KBM-7 (cell line): Measurements from ENCODE around the gene GPC5.
"Not testable (repeated sequence)": the region's sequence is repeated elsewhere in the genome, so short reads cannot be mapped to it uniquely, and the experiment has no call there.

Experiments
- DNase-seq: peaks from one replicate; pipeline ENCODE4 v3.0.0-alpha.2; 2015
- in situ Hi-C: fragments of 300-500 bp; cut with MboI; formaldehyde crosslinking; loops from 2 replicates; pipeline ENCODE4 v1.14.3; 2020; ENCODE audit warnings: low sequenced_read_pairs, low pct_unique_long_range_greater_than_20kb, mixed read lengths

GPC5 gene

DNA sequence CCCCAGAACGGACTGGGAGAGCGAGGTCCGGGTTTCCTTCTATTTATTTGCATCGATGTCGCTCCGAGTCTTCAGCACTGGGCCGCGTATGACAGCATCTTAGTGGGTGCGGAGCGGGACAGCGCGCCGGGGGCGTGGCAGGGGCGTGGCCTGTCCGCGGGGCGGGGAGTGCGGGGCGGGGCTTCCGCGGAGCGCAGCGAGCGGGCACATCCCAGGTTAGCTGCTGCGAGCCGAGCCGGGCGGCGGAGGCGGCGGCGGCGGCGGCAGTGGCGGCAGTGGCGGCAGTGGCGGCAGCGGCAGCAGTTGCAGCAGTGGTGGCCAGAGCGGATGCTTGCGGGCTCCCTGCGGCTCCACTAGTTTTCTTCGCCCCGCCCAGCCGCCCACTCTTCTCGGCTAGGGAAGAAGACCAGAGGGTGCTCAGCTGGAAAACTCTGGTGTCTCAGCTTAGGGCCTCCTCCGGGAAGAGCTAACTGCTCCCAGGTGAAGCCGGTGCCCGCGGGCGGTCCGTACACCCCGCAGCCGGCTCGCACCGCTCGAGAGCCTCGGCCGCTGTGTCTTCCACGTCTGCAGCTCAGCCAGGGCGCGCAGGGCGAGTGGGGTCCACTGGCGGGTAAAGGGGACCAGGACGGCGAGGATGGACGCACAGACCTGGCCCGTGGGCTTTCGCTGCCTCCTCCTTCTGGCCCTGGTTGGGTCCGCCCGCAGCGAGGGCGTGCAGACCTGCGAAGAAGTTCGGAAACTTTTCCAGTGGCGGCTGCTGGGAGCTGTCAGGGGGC lies at the start of gene GPC5:
GPC5 (plus strand) TSS at position 209 of the 776 bp plus-strand sequence.
- in situ Hi-C loops = no loop called here
- DNase-seq = peak; percentile 69

DNA sequence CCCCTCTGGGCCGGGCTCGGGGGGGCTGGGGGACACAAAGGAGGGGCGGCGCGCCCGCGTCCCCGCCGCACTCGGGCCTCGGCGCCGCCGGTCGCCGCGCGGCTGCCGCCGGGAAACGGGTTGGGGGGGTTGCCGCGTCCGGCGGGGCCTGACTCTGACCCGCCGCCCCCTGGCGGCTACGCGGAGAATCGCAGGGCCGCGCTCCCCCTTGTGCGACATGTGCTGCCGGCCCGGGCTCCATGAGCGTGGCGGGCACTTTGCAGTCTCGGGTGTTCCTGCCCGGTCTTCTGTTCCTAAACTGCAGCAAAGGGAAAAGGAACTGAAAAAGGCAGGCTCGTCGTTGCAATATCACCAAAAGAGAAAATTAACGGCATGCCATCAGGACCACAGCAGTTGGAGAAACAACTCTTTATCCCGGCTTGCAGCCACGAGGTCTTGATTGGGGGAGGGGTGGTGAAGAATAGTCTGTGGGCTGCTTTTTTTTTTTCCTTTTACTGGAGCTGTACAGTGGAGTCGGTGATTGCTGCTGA lies 49.5 kb upstream of the GPC5 start:
- in situ Hi-C loops = no loop called here
- peak; percentile 92 for DNase-seq

DNA sequence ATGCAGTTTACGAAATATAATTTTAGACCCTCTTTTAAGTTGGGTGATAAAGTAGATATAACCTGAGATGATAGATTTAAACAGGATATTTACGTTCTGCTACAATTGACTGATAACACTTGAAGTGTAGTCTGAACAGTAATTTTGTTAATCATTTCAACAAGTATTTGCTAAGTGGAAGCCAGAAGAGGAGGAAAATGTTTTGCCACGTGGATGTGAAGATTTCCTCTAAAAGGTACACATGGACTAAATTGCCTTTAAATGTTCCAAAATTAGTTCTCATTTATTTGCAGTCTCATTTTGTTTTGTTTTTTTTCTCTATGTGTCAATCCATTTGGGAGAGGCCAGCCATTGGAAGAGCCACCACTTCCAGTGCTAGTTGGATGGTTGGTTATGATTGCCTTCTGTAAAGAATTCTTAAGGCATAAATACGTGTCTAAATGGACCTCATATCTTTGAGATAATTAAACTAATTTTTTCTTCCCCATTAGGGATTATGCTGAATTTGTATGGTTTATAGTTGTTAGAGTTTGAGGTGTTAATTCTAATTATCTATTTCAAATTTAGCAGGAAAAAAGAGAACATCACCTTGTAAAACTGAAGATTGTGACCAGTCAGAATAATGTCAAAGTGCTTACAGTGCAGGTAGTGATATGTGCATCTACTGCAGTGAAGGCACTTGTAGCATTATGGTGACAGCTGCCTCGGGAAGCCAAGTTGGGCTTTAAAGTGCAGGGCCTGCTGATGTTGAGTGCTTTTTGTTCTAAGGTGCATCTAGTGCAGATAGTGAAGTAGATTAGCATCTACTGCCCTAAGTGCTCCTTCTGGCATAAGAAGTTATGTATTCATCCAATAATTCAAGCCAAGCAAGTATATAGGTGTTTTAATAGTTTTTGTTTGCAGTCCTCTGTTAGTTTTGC lies 48.2 kb upstream of the GPC5 start:
- no peak for DNase-seq
- in situ Hi-C loops = no loop called here

DNA sequence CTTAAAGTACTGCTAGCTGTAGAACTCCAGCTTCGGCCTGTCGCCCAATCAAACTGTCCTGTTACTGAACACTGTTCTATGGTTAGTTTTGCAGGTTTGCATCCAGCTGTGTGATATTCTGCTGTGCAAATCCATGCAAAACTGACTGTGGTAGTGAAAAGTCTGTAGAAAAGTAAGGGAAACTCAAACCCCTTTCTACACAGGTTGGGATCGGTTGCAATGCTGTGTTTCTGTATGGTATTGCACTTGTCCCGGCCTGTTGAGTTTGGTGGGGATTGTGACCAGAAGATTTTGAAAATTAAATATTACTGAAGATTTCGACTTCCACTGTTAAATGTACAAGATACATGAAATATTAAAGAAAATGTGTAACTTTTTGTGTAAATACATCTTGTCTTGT lies 47.3 kb upstream of the GPC5 start:
- DNase-seq = no peak
- in situ Hi-C loops = no loop called here

DNA sequence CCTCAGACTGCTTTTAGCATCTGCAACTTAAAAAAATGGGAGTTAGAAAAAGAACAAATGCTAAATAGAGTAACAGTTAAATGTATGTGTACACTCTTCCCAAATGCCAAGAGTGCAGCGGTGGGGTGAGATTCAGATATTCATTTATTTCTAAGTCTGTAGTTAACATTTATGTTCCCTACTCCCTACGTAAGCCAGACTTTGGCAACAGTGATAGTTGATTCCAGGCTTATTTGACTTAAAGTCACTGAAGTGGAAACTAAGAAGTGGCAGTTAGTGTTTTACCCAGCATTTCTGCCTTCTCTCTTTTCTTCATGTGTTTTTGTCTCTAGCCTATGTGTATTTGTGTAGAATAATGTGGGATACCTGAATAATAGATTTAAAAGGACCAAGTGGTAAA lies 46.4 kb upstream of the GPC5 start:
- in situ Hi-C loops = no loop called here
- no peak for DNase-seq

DNA sequence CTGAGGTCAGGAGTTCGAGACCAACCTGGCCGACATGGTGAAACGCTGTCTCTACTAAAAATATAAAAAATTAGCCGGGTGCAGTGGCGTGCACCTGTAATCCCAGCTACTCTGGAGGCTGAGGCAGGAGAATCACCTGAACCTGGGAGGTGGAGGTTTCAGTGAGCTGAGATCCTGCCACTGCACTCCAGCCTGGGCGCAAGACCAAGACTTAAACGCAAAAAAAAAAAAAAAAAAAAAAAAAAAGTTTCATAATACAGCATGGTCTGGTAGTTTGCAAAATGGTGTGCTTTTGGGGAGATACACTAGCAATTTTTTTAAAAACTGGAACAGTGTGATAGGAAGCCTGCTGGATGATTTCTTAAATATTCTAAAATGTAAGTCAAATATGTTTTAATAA lies 45.5 kb upstream of the GPC5 start:
- DNase-seq, in situ Hi-C loops: not testable (repeated sequence)

DNA sequence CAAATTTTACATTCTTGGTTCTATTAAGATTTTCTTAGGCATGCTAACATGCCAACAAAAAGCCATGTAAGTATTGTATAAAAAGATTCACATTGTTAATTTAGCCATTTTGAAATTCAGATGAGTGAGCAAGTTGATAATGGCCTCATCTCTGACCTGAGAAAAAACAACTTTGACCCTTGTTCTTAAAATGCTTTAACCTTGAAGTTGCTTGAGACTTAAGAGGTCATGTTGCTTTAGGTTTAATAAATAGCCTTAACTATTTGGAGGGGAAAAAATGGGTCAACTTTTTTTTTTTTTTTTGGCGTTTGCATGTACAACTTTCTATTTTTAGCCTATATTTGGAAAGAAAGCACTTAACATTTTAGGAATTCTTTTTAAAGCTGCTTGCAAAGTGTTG lies 44.9 kb upstream of the GPC5 start:
- in situ Hi-C loops = no loop called here

DNA sequence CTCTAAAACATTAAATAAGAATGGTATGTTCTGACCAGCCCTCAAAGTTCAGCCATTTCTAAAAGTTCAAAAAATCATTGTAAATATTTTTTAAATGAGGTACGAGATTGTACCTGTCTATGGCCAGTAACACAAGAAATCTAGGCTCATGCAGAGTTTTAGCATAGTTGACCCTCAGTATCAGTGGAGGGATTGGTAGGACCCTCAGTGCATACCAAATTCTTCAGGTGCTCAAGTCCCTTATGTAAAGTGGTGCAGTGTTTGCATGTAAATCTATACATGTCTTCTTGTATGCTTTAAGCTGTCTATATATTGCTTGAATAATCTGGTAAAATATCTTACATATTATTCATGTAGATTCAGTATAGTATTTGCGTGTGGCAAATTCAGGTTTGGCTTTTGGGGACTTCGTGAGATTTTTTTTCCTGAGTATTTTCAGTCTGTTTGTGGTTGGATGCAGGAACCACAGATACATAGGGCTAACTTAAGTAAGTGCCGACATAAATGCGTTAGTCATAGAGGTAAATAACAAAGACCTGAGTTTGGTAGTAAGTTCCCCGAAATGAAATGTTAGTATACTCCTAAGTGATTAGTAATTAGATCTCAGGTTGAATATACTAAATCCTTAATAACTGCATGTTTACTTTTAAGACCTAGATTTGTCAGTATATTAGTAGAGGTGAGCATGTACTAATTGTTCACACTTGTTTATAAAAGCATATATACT lies 43.2 kb upstream of the GPC5 start:
- in situ Hi-C loops = no loop called here
- DNase-seq = no peak

More for the DNA sequence above, 44.9 kb upstream of the GPC5 start:
- no peak for DNase-seq

DNA sequence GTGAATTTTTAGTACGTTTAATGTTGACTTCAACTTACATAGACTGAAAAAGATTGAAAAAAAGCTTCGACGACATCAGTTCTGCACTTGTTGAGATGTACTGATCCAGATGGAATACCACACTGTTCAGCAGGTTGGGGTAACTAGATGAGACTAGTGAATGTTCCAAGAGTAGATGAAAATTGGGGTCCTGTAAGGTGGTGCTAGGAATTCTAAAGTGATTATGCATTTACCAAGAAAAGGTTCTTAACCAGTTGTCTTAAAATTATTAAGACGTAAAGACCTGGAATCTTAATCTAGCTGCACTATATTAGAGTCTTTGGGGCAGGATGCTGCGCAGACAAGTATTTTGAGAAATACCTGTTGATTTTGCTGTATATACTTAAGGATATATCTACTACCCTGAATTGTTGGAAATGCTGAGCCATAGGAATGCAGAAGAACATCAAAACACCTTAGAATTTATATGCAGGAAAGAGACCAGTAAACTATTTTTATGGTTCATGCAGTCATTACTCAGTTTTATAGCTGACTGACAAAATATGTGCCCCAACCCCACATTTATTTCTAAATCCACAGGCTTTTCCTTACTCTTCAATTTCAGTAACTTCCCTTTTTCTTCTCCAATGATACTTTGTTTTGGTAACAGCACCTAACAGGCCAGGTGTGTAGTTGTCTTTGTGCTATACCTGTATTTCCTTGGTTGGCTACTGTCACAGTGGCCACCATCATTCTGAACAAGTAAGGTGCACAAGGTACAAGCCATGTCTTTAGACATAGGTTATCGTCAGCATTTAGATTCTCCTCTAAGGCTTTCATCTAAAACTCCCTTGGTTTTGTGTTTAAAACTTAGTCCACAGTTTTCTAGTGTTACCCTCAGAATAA lies 42.4 kb upstream of the GPC5 start:
- peak; percentile 36 for DNase-seq
- in situ Hi-C loops = no loop called here

DNA sequence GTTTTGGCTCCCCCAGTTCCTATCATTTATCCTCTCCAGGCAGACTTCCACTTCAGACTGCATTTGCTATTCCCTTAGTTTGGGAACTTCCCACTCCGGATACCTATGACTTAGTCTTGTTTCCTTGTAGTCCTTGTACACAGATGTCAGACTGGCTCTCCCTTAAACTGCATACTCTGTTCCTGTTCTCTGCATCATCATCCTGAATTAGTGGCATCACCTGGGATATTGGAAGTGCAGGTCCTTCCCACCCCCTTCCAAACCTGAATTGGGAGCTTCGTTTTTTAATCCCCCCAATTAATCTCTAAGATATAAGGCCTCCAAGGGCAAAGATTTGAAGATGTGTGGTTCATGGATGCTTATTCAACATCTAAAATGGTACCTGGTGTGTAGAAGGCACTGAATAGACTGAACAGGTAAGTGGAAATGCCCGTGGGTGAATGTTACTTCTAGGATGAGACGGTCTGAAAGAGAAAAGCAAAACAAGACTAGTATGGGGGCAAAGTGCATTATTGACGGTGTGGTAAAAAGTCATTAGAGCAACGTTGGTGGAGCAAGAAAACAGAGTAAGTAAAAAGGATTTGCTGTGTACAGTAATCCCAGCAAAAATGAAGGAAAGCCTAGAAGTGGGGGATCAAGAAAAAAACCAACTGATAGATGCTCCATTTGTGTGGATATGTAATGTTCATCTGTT lies 41.4 kb upstream of the GPC5 start:
- in situ Hi-C loops = no loop called here
- DNase-seq = peak; percentile 38

DNA sequence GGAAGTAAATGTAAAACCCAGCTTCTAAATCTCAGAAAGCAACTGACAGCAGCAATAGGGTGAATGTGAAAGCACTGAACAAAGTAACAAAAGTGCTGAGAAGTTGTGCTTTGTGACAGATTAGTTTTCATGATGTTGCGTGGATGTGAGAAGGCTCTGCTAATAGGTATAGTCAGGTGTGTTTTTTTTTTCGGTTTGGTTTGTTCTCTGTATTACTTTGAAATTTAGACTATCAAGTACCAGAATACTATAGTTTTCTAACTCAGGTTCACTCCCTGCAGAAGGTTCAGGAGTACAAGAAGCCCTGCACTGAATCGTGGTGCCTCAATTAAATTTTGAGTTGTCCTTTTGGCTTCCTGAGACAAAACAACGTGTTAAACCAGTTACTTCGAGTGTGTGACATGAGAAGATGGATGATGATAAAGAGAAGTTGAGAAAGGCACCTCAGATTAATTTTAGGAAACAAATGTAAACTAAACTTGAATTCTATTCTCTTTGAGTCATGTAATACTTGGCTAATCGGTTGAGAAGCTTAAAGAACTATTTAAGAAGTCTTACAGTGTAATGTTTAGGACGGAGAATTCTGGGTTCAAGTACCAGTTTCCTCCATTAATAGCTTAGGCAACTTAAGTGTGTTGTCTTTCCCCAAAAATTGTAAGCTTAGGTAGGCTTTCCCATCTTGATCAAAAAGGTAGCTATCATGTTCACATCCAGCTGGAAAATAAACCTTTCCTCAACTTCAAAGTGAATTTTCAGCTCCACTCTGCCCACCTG lies 40.6 kb upstream of the GPC5 start:
- in situ Hi-C loops = no loop called here
- peak; percentile 41 for DNase-seq

DNA sequence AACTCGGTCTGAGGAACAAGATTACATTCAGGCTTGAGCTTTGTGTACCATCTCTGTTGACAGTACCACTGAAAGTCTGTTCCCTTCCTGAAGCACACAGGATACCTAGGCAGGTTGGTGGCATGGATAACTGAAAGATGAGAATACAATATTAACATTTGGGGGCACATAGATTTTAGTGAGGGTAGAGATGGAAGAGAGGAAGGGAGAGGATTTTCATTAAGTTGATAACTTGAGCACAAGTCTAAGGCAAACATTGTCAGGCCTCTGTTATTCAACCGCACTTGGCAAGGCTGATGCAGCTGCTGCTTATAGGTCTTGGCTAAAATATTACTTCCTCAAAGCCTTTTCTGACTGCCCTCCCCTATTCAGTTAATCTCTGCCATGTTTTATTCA lies 40.0 kb upstream of the GPC5 start:
- peak; percentile 51 for DNase-seq
- in situ Hi-C loops = no loop called here

DNA sequence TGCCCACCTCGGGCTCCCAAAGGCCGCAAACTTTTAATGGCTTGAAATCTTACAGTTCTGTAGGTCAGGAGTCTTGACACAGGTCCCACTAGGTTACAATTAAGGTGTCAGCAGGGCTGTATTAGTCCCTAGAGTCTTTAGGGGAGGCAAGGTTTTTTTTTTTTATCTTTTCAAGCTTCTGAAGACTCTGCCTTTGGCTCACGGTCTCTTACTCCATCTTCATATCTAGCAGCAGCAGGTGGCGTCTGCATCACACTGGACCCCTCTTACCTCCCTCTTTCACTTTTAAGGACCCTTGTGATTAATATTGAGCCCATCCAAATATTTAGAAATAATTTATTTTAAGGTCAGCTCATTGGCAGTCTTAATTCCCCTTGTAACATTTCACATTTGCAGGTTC lies 39.3 kb upstream of the GPC5 start:
- DNase-seq = no peak
- in situ Hi-C loops = no loop called here

DNA sequence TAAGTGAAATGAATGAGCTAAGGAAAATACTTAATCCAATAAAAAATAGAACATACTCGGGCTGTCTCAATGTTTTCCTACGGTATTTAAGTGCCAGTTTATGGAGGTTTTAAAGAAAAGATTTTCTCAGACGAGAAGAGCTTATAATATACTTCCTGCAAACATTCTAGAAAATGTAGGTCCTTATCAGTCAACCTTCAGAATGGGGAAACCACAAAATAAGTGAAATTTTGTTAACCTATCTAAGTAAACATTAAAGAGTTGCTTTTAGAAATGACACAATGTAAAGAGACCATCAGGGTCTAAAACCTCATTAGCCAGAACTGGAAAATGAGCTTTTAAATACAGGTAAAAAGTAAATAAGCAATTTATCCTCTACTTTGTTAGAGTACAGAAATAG lies 38.8 kb upstream of the GPC5 start:
- DNase-seq = no peak
- in situ Hi-C loops = no loop called here

DNA sequence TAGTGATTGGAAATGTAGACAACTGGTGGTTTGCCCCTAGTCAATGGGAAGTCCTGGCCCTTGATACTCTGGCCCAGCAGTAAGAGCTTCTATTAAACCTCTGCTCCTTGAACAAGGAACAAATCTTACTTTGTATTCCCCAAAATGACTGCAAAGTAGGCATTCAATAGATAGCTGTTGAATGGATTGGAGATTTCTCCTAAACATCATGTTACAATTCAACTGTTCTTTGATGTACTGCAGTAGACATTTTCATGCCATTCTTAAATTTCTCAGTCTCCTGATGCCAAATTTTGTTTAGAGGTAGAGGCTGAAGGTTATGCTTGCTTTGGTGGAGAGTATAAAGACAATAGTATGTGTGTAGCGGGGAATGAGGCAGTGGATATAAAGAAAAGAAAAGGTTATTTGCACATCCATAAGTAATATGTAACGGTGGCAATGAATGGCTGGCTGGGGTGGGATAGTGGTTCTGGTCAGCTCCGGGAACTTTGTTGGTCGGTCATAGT lies 38.1 kb upstream of the GPC5 start:
- in situ Hi-C loops = no loop called here
- DNase-seq = no peak

DNA sequence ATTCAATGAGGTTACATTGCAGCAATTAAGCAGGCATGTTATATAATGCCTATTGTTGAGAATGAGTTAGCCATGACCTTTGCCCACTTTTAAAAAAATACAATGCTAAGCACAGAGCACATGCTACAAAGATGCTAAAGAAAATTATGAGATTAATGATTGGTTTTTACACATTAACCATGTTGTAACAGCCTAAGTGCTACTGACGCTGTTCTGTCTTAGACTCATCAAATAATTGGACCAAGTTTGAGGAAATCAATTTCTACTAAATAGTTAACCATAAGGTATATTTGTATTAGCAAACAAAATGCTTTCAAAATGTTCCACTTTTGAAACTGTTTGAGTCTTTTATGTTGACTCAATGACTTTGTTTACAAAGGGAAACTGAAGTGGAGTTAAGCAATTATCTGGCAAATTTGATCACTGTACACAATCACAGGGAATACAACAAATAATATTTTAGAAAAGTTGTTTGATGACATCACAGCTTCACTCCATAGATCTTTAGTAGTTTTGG lies 36.6 kb upstream of the GPC5 start:
- no peak for DNase-seq
- in situ Hi-C loops = no loop called here

DNA sequence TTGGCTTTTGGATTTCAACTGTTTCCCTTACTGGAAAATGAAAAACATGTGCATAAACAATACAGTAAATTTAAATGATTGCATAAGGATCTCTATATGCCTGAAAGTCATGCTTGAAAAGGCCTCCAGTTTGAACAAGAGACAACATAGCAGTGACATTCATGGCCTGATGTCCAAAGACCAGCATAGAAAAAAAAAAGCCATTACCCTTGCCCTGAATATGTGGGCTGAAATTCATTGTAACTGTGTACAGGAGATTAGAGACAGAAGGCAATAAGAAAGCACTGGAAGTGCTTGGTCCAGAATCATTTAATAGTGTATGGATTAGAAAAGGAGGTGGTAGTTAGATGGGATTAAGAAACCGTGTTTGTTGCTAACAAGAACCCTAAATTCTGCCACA lies 35.5 kb upstream of the GPC5 start:
- in situ Hi-C loops = no loop called here
- DNase-seq = no peak
